Measurements from ENCODE around the gene RAB1A. TPM values are rescaled to one million over a fixed set of nuclear protein-coding genes. Genes with fewer than 3 reads are reported as not detected.

RAB1A gene
- total and polyA plus RNA-seq, 2 experiments from 2014 or later: 94.8 to 172 TPM

- no peak for TF ChIP-seq ETS1 (IDR thresholded peaks at IDR 0.05)
- TF ChIP-seq REST (IDR thresholded peaks at IDR 0.05; ENCODE audit: unreplicated experiment): no peak
- TF ChIP-seq CREB1 (CRISPR knock-in tag; IDR thresholded peaks at IDR 0.05; ENCODE audit: low read depth): no peak
- no peak for TF ChIP-seq STAT1 (IDR thresholded peaks at IDR 0.05; ENCODE audit: unreplicated experiment)
- TF ChIP-seq EZH2phosphoT487 (IDR thresholded peaks at IDR 0.05; ENCODE audit: unreplicated experiment): no peak
- no peak for TF ChIP-seq JUNB (IDR thresholded peaks at IDR 0.05; ENCODE audit: unreplicated experiment)
- no peak for TF ChIP-seq NANOG (IDR thresholded peaks at IDR 0.05; ENCODE audit: borderline replicate concordance)
- TF ChIP-seq POLR2AphosphoS5 (IDR thresholded peaks at IDR 0.05; ENCODE audit: low read depth): no peak
- TF ChIP-seq CTCF (conservative IDR thresholded peaks at IDR 0.05; ENCODE audit: low read depth in 2 of 2): no peak
- no peak for TF ChIP-seq EZH2 (IDR thresholded peaks at IDR 0.05; ENCODE audit: low read depth, unreplicated experiment)
These were observed 90.3 kb downstream of the RAB1A start (continued) for GRCh38 chr2:65039640-65040039.

- Mint-ChIP-seq H3K36me3 (ENCODE audit: low read depth) (peaks cover 33% of the 10 kb centered on the region), H3K4me1 (peaks cover 24% of the 10 kb centered on the region), H3K27ac (no peak overlapping the region), H3K9me3 (no peaks in the 10 kb centered on the region), H3K4me3 (no peak overlapping the region), H3K27me3 (ENCODE audit: insufficient read depth, low read depth, poor library complexity) (no peaks in the 10 kb centered on the region)
- Histone ChIP-seq H3K4me2 (no peak overlapping the region), H3K4me1 (ENCODE audit: insufficient read depth) (peaks cover 11% of the 10 kb centered on the region), H3K27me3 (ENCODE audit: insufficient read depth) (no peaks in the 10 kb centered on the region), H3K4me3 (no peak overlapping the region), H3K9me2 (ENCODE audit: insufficient read depth) (no peaks in the 10 kb centered on the region), H3F3A (replicated peaks; ENCODE audit: low read depth) (peaks cover 3% of the 10 kb centered on the region), H3K79me2 (replicated peaks; ENCODE audit: insufficient read depth) (no peaks in the 10 kb centered on the region), H3K36me3 (ENCODE audit: insufficient read depth) (peaks cover 4% of the 10 kb centered on the region; the same call in 1 of the 2 replicates), H3K27ac (ENCODE audit: low read depth) (no peak overlapping the region), H4K20me1 (replicated peaks; ENCODE audit: insufficient read depth) (peaks cover 6% of the 10 kb centered on the region; the same call in 1 of the 2 replicates), H2AFZ (no peak overlapping the region)
- ATAC-seq: no peak
- no peak for DNase-seq (ENCODE audit: low spot score)
- TF ChIP-seq EZH2 (IDR thresholded peaks at IDR 0.05; ENCODE audit: low read depth, unreplicated experiment): no peak
- no peak for TF ChIP-seq ZNF462 (CRISPR knock-in tag; IDR thresholded peaks at IDR 0.05)
- no peak for TF ChIP-seq POLR2AphosphoS5 (IDR thresholded peaks at IDR 0.05; ENCODE audit: low read depth)
- TF ChIP-seq ZNF114 (CRISPR knock-in tag; IDR thresholded peaks at IDR 0.05): no peak
These were observed 92.7 kb downstream of the RAB1A start for GRCh38 chr2:65037178-65037577.

Data from GM23338 (cell line).